ENCODE results near the gene UQCC3. TPM values are rescaled to one million over a fixed set of nuclear protein-coding genes. Genes with fewer than 3 reads are reported as not detected.

UQCC3 gene
- total and polyA plus RNA-seq, 2 of the 13 experiments (the other 11 are each of a cell fraction or from before 2014, with no cell fraction given), result 7.7 to 16.0 TPM

GRCh38 chr11:62671608-62672389 lies at the start of gene UQCC3, which contains the start of gene LBHD1 (continued):
- TF ChIP-seq NAIF1 (CRISPR knock-in tag; IDR thresholded peaks at IDR 0.05; ENCODE audit: borderline replicate concordance), result peak; percentile 99
- 0 out of 2 replicates have a peak, but pooled peaks have one; percentile 46 for TF ChIP-seq SIX4 (CRISPR knock-in tag; IDR thresholded peaks at IDR 0.05)
- no peak for TF ChIP-seq FOXP1 (IDR thresholded peaks at IDR 0.05)
- TF ChIP-seq FOXP1 (CRISPR knock-in tag; IDR thresholded peaks at IDR 0.05), result no peak
- TF ChIP-seq ZNF24 (IDR thresholded peaks at IDR 0.05), result no peak
- peak; percentile 90 for TF ChIP-seq ARNT2 (CRISPR knock-in tag; IDR thresholded peaks at IDR 0.05; ENCODE audit: low read depth)
- TF ChIP-seq TFDP1 (CRISPR knock-in tag; IDR thresholded peaks at IDR 0.05; ENCODE audit: borderline replicate concordance), result no peak; the same call in 1 of the 2 replicates
- no peak for TF ChIP-seq ZKSCAN1 (IDR thresholded peaks at IDR 0.05; ENCODE audit: low read length)
- TF ChIP-seq ZNF878 (CRISPR knock-in tag; IDR thresholded peaks at IDR 0.05), result no peak
- no peak for TF ChIP-seq ATAD3A (CRISPR knock-in tag; IDR thresholded peaks at IDR 0.05)
- TF ChIP-seq PITX1 (CRISPR knock-in tag; IDR thresholded peaks at IDR 0.05), result peak; percentile 69
- TF ChIP-seq CBX1 (IDR thresholded peaks at IDR 0.05; ENCODE audit: low read depth), result no peak
- TF ChIP-seq THAP9 (CRISPR knock-in tag; IDR thresholded peaks at IDR 0.05; ENCODE audit: borderline replicate concordance), result peak; percentile 86
- TF ChIP-seq ZNF160 (CRISPR knock-in tag; IDR thresholded peaks at IDR 0.05), result no peak; the same call in 1 of the 2 replicates
- peak; percentile 16; the same call in 1 of the 2 replicates for TF ChIP-seq ZNF441 (CRISPR knock-in tag; IDR thresholded peaks at IDR 0.05; ENCODE audit: borderline replicate concordance)
- no peak for TF ChIP-seq NBN (conservative IDR thresholded peaks at IDR 0.05)
- no peak for TF ChIP-seq PAWR (CRISPR knock-in tag; IDR thresholded peaks at IDR 0.05; ENCODE audit: borderline replicate concordance)
- TF ChIP-seq ZNF552 (CRISPR knock-in tag; IDR thresholded peaks at IDR 0.05; ENCODE audit: borderline replicate concordance), result no peak
- peak; percentile 65; the same call in 1 of the 2 replicates for TF ChIP-seq HOXA9 (CRISPR knock-in tag; IDR thresholded peaks at IDR 0.05; ENCODE audit: borderline replicate concordance)
- no peak; the same call in 1 of the 2 replicates for TF ChIP-seq ATF3 (CRISPR knock-in tag; IDR thresholded peaks at IDR 0.05)
- peak; percentile 86 for TF ChIP-seq YY1 (IDR thresholded peaks at IDR 0.05; ENCODE audit: insufficient read depth, insufficient replicate concordance, low read depth, low read length)
- TF ChIP-seq STAT6 (CRISPR knock-in tag; IDR thresholded peaks at IDR 0.05; ENCODE audit: borderline replicate concordance), result 0 out of 2 replicates have a peak, but pooled peaks have one; percentile 63
- TF ChIP-seq KDM3A (CRISPR knock-in tag; IDR thresholded peaks at IDR 0.05; ENCODE audit: low read depth), result no peak
- TF ChIP-seq ESRRA (CRISPR knock-in tag; IDR thresholded peaks at IDR 0.05; ENCODE audit: low read depth), result peak; percentile 51
- TF ChIP-seq THAP11 (CRISPR knock-in tag; IDR thresholded peaks at IDR 0.05), result peak; percentile 83
